ENCODE results near the gene RAB20. TPM values are rescaled to one million over a fixed set of nuclear protein-coding genes. Genes with fewer than 3 reads are reported as not detected.

The RAB20 gene
- total and polyA plus RNA-seq, 2 experiments from 2014 or later, result 28.3 to 37.4 TPM

GRCh38 chr13:110525328-110526319, 35.9 kb downstream of the RAB20 start:
- H3K4me2 ChIP-seq, result no peak overlapping the region
- no peak for TF ChIP-seq EZH2phosphoT487 (IDR thresholded peaks at IDR 0.05; ENCODE audit: low read depth, severe bottlenecking, unreplicated experiment)
- TF ChIP-seq EZH2 (IDR thresholded peaks at IDR 0.05; ENCODE audit: borderline replicate concordance), result no peak
- no peak for TF ChIP-seq CTCF (IDR thresholded peaks at IDR 0.05; ENCODE audit: poor library complexity)
- H3K4me3 ChIP-seq, result no peak overlapping the region
- no peak overlapping the region for H2AFZ ChIP-seq
- H3K79me2 ChIP-seq, result peaks cover 28% of the 10 kb centered on the region
- H3K9me3 ChIP-seq (ENCODE audit: low read depth), result no peaks in the 10 kb centered on the region
- H3K9me2 ChIP-seq (replicated peaks; ENCODE audit: insufficient read depth), result no peaks in the 10 kb centered on the region
- no peak overlapping the region for H3K27ac ChIP-seq
- no peak for DNase-seq (ENCODE audit: low spot score)
- peaks cover 28% of the 10 kb centered on the region for H3K4me1 ChIP-seq (ENCODE audit: insufficient read depth)
- H4K20me1 ChIP-seq (ENCODE audit: insufficient read depth, poor library complexity, severe bottlenecking), result no peaks in the 10 kb centered on the region
- WGBS (ENCODE audit: low lambda C conversion rate, missing lambda C conversion rate), result 79% methylated on average over 25 of the region's 25 CpGs
- no peaks in the 10 kb centered on the region for H3K36me3 ChIP-seq (replicated peaks; ENCODE audit: insufficient read depth, low read depth)
- H3K27me3 ChIP-seq, result no peaks in the 10 kb centered on the region

DNA sequence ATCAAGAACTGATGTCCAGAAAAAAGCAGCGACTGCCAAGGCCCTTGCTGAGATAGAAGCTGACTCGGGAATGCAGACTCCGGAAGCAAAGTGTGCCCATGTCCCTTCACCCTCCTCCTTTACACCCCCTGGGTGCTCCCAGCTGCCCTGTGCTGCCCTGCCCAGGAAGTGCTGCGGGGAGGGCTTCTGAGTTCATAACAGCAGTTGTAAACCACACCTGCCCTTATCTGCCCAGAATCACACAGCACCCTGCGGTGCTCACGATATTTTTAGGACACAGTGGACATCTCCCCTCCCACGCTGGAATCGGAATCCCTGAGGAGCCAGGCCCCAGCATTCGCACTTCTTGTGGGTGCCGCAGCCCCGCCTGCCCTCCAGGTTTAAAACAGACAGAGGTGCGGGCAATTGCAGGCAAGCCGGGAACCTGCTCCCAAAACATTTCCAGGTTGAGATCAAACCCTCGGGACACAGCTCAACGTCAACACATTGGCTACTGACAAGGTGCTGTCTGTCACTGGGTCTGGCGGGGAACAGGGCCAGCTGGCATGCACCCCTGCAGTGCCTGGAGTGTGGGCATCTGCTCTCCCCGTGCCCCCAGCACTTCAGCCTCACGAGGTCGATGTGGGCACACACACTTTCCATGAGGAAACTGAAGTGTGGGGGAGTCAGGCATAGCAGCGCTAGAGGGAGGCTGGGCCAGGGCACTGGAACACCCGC, 36.8 kb downstream of the RAB20 start:
- H3K4me2 ChIP-seq, result no peak overlapping the region
- no peaks in the 10 kb centered on the region for H4K20me1 ChIP-seq (ENCODE audit: insufficient read depth, poor library complexity, severe bottlenecking)
- no peaks in the 10 kb centered on the region for H3K36me3 ChIP-seq (replicated peaks; ENCODE audit: insufficient read depth, low read depth)
- H3K27me3 ChIP-seq, result no peaks in the 10 kb centered on the region
- DNase-seq (ENCODE audit: low spot score), result no peak
- H2AFZ ChIP-seq, result no peak overlapping the region
- 77% methylated on average over 21 of the region's 21 CpGs for WGBS (ENCODE audit: low lambda C conversion rate, missing lambda C conversion rate)
- peaks cover 25% of the 10 kb centered on the region for H3K79me2 ChIP-seq
- H3K4me3 ChIP-seq, result no peak overlapping the region
- no peaks in the 10 kb centered on the region for H3K9me2 ChIP-seq (replicated peaks; ENCODE audit: insufficient read depth)
- no peak overlapping the region for H3K27ac ChIP-seq
- H3K4me1 ChIP-seq (ENCODE audit: insufficient read depth), result peaks cover 28% of the 10 kb centered on the region
- no peaks in the 10 kb centered on the region for H3K9me3 ChIP-seq (ENCODE audit: low read depth)
- TF ChIP-seq EZH2 (IDR thresholded peaks at IDR 0.05; ENCODE audit: borderline replicate concordance), result no peak
- no peak for TF ChIP-seq EZH2phosphoT487 (IDR thresholded peaks at IDR 0.05; ENCODE audit: low read depth, severe bottlenecking, unreplicated experiment)
- TF ChIP-seq CTCF (IDR thresholded peaks at IDR 0.05; ENCODE audit: poor library complexity), result no peak

GRCh38 chr13:110523838-110524540, 37.5 kb downstream of the RAB20 start:
- Histone ChIP-seq H3K4me3 (no peak overlapping the region), H2AFZ (no peak overlapping the region), H3K27me3 (no peaks in the 10 kb centered on the region), H3K27ac (no peak overlapping the region), H3K36me3 (replicated peaks; ENCODE audit: insufficient read depth, low read depth) (no peaks in the 10 kb centered on the region), H3K9me2 (replicated peaks; ENCODE audit: insufficient read depth) (no peaks in the 10 kb centered on the region), H3K79me2 (peaks cover 21% of the 10 kb centered on the region), H3K4me2 (no peak overlapping the region), H3K9me3 (ENCODE audit: low read depth) (no peaks in the 10 kb centered on the region), H3K4me1 (ENCODE audit: insufficient read depth) (peaks cover 21% of the 10 kb centered on the region), H4K20me1 (ENCODE audit: insufficient read depth, poor library complexity, severe bottlenecking) (no peaks in the 10 kb centered on the region)
- 95% methylated on average over 17 of the region's 17 CpGs for WGBS (ENCODE audit: low lambda C conversion rate, missing lambda C conversion rate)
- no peak for TF ChIP-seq EZH2phosphoT487 (IDR thresholded peaks at IDR 0.05; ENCODE audit: low read depth, severe bottlenecking, unreplicated experiment)
- no peak for TF ChIP-seq EZH2 (IDR thresholded peaks at IDR 0.05; ENCODE audit: borderline replicate concordance)
- no peak for TF ChIP-seq CTCF (IDR thresholded peaks at IDR 0.05; ENCODE audit: poor library complexity)
- no peak for DNase-seq (ENCODE audit: low spot score)

Measured in hepatocyte (in vitro differentiated cells).